ENCODE measurements around the gene TMEM128.

- TF ChIP-seq CTCF (conservative IDR thresholded peaks at IDR 0.05; ENCODE audit: low read length), result no peak
- TF ChIP-seq EZH2phosphoT487 (IDR thresholded peaks at IDR 0.05; ENCODE audit: borderline replicate concordance), result no peak
Measured at GRCh38 chr4:4268776-4269175, 20.8 kb upstream of the TMEM128 start.
